NCI-H2227 (cell line): Measurements from ENCODE around the gene WDR41.
"Not testable (repeated sequence)": the region's sequence is repeated elsewhere in the genome, so short reads cannot be mapped to it uniquely, and the experiment has no call there.

Experiments
- DNase-seq: peaks from one replicate; lab custom pipeline; 2025; ENCODE audit not compliant: unreplicated experiment; lab: John Stamatoyannopoulos, UW

WDR41 gene

DNA sequence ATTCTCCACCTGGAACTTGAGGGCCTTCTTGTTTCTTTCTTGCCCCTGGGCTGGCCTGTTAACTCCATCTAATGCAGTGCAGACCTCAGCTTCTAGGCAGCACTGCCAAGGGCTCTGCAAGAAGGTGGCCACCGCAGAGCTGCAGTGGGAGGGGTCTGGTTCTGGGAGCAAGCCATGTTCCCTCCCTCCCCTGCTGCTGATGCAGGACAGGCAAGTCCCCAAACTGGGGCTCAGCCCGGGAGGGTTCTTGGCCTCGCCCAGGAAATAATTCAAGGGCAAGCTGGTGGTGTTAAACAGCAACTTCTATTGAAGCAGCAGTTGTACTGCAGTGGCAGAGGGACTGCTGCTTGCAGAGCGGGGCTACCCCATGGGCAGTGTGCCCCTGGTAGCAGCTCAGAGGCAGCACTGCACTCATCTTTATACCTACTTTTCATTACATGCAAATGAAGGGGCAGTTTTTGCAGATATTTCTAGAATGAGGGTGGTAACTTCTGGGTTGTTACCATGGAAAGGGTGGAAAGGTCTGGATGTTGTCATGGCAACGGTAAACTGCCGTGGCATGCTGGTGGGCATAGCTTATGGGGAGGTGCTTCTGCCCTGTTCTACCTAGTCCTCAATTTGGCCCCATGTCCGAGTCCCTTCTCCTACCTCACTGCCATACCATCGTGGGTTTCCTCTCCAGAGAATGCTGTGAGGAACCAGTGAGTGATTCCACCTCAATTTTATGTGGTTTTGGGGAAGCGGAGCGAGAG is 82.1 kb downstream of the WDR41 start:
- DNase-seq = no peak

DNA sequence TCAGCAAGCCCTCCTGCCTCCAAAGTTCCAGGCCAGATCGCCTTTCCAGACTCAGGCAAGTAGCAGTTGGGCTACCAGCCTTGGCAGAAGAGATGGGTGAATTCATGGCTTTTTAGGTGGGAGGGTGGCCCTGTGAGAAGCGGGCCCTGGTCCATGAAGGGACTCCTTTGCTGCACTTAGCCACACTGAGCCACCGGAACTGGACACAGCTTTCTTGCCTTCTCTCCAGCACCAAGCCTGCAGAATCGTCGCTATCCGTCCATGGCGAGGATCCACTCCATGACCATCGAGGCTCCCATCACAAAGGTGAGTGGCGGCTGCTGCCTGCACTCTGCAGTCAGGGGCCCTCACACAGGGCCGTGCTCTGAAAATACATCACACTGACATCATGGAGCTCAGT is 85.0 kb downstream of the WDR41 start:
- no peak for DNase-seq

DNA sequence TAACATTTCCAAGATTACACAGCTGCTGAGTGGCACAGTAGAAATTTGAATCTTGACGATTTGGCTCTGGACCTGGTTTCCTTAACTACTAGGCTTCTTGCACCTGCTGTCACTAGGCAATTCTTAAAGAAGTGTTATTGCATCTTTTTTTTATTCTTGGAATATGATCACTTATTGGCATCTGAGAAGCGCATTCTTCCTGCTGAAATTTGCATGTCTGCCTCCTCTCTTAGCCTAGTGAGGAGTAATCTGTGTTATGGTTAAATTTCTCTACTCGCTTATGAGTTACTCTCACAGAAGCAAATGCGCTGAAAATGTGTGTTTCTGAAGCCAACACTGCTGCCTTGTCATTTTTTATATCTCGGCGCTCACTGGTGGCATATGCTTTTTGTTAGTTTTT is 89.3 kb downstream of the WDR41 start:
- DNase-seq = no peak

DNA sequence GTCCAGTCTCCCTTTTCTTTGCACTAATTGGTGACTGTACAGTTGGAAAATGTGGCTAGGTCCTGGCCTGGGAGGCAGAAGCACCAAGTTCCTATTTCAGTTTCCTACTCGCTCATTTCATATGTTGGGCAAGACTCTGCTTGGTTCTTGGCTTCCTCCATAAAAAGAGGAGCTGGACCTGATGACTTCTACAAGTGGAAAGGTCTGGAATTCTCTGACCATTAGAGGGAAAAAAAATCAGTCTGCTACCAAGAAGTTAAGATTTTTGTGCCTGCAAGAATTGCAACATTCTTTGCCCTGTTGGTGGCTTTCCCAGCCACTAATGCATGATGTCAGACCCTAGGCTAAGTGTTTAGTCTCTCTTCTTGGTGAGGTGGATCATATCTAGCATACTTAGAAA is 91.5 kb downstream of the WDR41 start:
- DNase-seq = no peak

GRCh38 chr5:77398896-77399295 is 93.2 kb downstream of the WDR41 start:
- DNase-seq = no peak

DNA sequence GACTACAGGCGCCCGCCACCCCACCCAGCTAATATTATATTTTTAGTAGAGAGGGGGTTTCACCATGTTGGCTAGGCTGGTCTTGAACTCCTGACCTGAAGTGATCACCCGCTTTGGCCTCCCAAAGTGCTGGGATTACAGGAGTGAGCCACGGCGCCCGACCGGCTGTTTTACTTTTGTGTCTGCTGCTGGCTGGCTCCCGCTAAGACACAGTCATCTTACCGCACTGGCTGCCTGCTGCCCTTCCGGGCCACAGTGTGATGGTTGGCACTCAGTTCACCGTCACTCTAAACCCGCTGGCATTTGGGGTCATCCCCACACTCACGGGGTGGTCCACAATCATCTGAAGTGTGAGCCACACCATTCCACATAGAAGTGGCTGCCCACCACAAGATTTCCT is 93.7 kb downstream of the WDR41 start:
- no peak for DNase-seq

- no peak for DNase-seq
These were observed 94.3 kb downstream of the WDR41 start for GRCh38 chr5:77397686-77398292.

GRCh38 chr5:77396017-77396416 is 96.1 kb downstream of the WDR41 start:
- no peak for DNase-seq

DNA sequence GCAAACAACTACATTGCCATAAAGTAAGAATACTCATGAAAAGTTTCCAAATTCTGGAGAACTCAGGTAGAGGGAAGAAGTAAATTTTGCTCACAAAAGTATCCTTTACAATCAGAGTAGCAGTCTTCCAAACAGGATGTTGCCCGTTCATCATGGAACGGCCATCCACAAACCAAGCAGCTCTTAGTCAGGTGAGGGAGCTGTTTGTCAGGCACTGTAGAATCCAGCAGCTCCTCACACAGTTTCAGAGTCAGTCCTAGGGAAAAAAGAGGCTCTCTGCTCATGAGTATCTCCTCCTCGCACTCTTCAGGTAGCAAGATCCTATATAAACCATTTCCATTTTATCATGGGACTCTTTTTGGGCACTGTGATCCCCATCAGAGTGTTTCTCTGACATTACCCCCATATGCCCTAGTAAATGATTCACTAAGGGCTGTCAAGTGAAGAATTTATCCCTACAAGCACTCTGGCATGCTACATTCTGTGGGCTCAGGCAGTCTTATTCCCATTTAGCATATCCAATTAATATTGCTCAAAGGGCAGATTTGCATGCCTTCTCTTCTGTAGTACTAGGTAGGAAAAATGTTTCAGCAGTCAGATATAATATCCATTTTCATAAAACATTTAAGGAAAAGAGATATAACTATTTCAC is 97.9 kb downstream of the WDR41 start:
- DNase-seq = no peak

DNA sequence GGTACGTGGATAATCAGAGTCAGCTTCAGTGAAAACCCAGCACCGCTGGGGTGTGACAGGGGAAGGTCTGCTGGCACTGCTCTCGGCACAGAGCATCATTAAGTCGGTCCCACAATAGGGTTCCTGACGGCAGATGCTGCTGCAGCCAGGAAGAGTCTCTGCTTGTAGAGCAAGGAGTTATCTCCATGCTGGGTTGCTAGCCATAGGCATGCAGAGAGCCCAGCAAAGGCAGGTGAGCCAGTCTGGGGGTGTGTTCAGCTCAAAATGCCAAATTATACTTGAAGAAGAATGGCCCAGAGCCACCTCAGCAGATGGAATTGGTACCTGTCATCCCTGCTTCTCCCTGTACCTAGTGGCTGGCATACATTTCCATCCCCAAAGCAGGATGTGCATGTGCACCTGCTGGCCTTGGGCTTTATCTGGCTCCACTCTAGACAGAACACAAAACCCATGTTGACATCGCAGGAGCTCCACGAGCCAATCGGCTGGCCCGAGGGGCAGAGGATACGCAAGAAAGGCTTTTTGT is 100.8 kb downstream of the WDR41 start:
- DNase-seq = no peak

- no peak for DNase-seq
These were observed 101.3 kb downstream of the WDR41 start for GRCh38 chr5:77390795-77391194.

DNA sequence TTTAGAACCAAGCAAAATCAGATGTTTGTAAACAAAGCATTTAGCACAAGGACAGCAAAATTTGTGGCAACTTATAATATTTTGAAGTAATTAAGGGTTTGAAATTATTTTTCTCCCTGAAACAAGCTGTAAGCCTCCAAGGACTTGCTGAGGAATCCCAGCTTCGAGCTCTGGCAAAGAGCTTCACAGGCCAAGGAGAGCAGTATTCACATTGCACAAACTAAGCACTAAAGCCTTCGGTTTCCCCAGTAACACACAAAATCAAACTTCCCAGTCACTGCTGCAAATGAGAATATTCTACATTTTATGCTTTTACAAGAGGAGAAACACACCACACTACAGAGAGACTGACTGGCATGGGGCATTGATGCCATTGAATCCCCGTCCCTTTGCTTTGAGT is 101.9 kb downstream of the WDR41 start:
- no peak for DNase-seq

- no peak for DNase-seq
These were observed 102.4 kb downstream of the WDR41 start for GRCh38 chr5:77389746-77390145.

DNA sequence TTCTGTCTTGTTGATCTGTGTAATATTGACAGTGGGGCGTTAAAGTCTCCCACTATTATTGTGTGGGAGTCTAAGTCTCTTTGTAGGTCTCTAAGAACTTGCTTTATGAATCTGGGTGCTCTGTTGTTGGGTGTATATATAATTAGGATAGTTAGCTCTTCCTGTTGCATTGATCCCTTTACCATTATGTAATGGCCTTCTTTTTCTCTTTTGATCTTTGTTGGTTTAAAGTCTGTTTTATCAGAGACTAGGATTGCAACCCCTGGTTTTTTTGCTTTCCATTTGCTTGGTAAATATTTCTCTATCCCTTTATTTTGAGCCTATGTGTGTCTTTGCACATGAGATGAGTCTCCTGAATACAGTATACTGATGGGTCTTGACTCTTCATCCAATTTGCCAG is 105.8 kb downstream of the WDR41 start:
- DNase-seq = not testable (repeated sequence)

DNA sequence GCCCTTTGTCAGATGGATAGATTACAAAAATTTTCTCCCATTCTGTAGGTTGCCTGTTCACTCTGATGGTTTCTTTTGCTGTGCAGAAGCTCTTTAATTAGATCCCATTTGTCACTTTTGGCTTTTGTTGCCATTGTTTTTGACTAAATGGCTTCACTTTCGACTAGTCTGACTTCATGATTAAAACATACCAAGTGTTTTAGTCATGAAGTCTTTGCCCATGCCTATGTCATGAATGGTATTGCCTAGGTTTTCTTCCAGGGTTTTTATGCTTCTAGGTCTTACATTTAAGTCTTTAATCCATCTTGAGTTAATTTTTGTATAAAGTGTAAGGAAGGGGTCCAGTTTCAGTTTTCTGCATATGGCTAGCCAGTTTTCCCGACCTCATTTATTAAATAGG is 108.8 kb downstream of the WDR41 start:
- DNase-seq = not testable (repeated sequence)
